ENCODE results near the gene ATP11A.

- TF ChIP-seq CTCF (IDR thresholded peaks at IDR 0.05 in 2 of 3, conservative IDR thresholded peaks at IDR 0.05 in 1 of 3; ENCODE audit: borderline replicate concordance in 1 of 3, insufficient read depth in 1 of 3, low read depth in 2 of 3, low read length in 2 of 3) (no peak), POLR2A (IDR thresholded peaks at IDR 0.05; ENCODE audit: borderline replicate concordance, extremely low read depth, insufficient read depth, insufficient read length) (no peak), EZH2 (IDR thresholded peaks at IDR 0.05) (no peak), ZNF274 (IDR thresholded peaks at IDR 0.05; ENCODE audit: low read depth, low read length) (no peak), MAX (IDR thresholded peaks at IDR 0.05) (no peak), EGR1 (IDR thresholded peaks at IDR 0.05; ENCODE audit: low read depth) (no peak), TCF7L2 (IDR thresholded peaks at IDR 0.05; ENCODE audit: borderline replicate concordance, extremely low read depth, insufficient read depth, insufficient read length) (no peak), SP1 (IDR thresholded peaks at IDR 0.05; ENCODE audit: low read depth) (no peak), JUND (IDR thresholded peaks at IDR 0.05) (no peak), POLR2AphosphoS5 (IDR thresholded peaks at IDR 0.05; ENCODE audit: low read depth, low read length) (no peak), SRF (IDR thresholded peaks at IDR 0.05; ENCODE audit: low read depth) (no peak), REST (IDR thresholded peaks at IDR 0.05; ENCODE audit: low read depth) (no peak), SIN3A (IDR thresholded peaks at IDR 0.05; ENCODE audit: low read depth) (no peak)
These were observed 147.1 kb downstream of the ATP11A start for GRCh38 chr13:112836940-112837339.

Measured in HCT116 (cell line).